Stimulated activated CD8-positive, alpha-beta memory T cell treated with anti-CD3 and anti-CD28 coated beads, Interleukin-15, amount 100 ng/mL, for 24 hours (primary cell): ENCODE results near the gene RYK.
"Not testable (repeated sequence)": the region's sequence is repeated elsewhere in the genome, so short reads cannot be mapped to it uniquely, and the experiment has no call there.

Experiments
- DNase-seq: peaks from one replicate; pipeline ENCODE4 v3.0.0-alpha.2; 2020; ENCODE audit warnings: low read depth

The RYK gene

GRCh38 chr3:134250717-134251220, at the start of gene RYK:
TSS of gene RYK (minus strand) at chr3:134250859. CDS start at chr3:134250654, 205 bp downstream.
- peak; percentile 60 for DNase-seq

- DNase-seq, result no peak
Measured at GRCh38 chr3:134299888-134300206, 49.2 kb upstream of the RYK start.

GRCh38 chr3:134299185-134299887, 48.7 kb upstream of the RYK start:
- DNase-seq, result no peak

- DNase-seq, result no peak
Measured at GRCh38 chr3:134298249-134298648, 47.6 kb upstream of the RYK start.

GRCh38 chr3:134296616-134297015, 46.0 kb upstream of the RYK start:
- no peak for DNase-seq

GRCh38 chr3:134295930-134296329, 45.3 kb upstream of the RYK start:
- no peak for DNase-seq

- no peak for DNase-seq
Measured at GRCh38 chr3:134294302-134295280, 43.9 kb upstream of the RYK start.

GRCh38 chr3:134291319-134292254, 40.9 kb upstream of the RYK start:
- no peak for DNase-seq

- DNase-seq, result no peak
Measured at GRCh38 chr3:134287512-134287911, 36.9 kb upstream of the RYK start.

GRCh38 chr3:134284438-134284837, 33.8 kb upstream of the RYK start:
- no peak for DNase-seq

- no peak for DNase-seq
Measured at GRCh38 chr3:134282659-134283047, 32.0 kb upstream of the RYK start.

- no peak for DNase-seq
Measured at GRCh38 chr3:134281912-134282658, 31.4 kb upstream of the RYK start.

GRCh38 chr3:134279466-134279865, 28.8 kb upstream of the RYK start:
- no peak for DNase-seq

- DNase-seq, result no peak
Measured at GRCh38 chr3:134277066-134277660, 26.5 kb upstream of the RYK start.

GRCh38 chr3:134276086-134276485, 25.4 kb upstream of the RYK start:
- no peak for DNase-seq

GRCh38 chr3:134275110-134275509, 24.5 kb upstream of the RYK start:
- DNase-seq, result not testable (repeated sequence)

GRCh38 chr3:134274571-134274970, 23.9 kb upstream of the RYK start:
- DNase-seq, result no peak

GRCh38 chr3:134267996-134268395, 17.3 kb upstream of the RYK start:
- DNase-seq, result no peak

GRCh38 chr3:134260987-134261386, 10.3 kb upstream of the RYK start:
- no peak for DNase-seq

- no peak for DNase-seq
Measured at GRCh38 chr3:134258761-134259347, 8.2 kb upstream of the RYK start.
